HPDE6-E6E7 (cell line): Measurements from ENCODE around the gene DNAI4.
"Not testable (repeated sequence)": the region's sequence is repeated elsewhere in the genome, so short reads cannot be mapped to it uniquely, and the experiment has no call there.

Experiments
- DNase-seq: peaks from one replicate; pipeline ENCODE4 v3.0.0; 2011; ENCODE audit warnings: missing footprints; ENCODE audit errors: extremely low spot score

Gene DNAI4

DNA sequence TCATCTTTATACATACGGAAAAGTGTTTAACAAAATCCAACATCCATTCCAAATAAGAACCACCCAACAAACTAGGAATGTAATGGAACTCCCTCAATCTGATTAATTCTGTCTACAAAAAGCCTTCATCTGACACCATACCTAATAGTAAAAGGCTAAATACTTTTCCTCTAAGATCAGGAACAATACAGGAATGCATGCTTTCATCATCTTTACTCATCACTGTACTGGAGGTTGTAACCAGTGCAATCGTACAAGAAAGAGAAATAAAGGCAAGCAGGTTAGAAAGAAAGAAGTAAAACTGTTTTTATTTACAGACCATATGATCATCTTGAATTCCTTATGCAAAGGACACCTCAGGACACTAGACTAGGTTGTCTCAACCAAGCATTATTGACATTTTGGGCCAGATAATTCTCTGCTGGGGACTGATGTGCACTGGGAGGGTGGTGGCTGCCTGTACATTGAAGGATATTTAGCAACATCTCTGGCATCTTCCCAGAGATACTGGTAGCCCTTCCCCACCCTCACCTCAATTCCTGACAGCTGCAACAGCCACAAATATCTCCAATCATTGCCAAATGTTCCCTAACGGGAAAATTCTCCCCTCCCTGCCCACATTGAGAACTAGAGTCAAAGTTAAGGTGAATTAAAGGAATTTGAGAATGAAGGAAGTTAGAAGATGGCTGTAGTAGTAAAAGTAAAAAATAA is 93.0 kb downstream of the DNAI4 start:
- no peak for DNase-seq

DNA sequence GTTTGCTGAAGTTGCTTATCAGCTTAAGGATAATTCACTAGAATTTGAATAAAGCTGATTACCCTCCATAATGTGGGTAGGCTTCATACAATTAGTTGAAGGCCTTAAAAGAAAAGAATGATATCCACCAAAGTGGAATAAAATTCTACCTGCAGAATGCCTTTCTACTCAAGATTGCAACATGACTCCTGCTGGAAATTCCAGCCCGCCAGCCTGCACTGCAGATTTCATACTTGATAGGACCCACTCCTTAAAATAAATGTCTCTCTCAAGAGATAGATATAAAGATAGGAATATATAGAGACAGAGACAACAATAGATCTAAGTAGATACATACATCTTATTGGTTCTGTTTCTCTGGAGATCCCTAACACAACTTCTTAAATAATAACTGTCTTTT is 99.9 kb downstream of the DNAI4 start:
- DNase-seq: no peak

DNA sequence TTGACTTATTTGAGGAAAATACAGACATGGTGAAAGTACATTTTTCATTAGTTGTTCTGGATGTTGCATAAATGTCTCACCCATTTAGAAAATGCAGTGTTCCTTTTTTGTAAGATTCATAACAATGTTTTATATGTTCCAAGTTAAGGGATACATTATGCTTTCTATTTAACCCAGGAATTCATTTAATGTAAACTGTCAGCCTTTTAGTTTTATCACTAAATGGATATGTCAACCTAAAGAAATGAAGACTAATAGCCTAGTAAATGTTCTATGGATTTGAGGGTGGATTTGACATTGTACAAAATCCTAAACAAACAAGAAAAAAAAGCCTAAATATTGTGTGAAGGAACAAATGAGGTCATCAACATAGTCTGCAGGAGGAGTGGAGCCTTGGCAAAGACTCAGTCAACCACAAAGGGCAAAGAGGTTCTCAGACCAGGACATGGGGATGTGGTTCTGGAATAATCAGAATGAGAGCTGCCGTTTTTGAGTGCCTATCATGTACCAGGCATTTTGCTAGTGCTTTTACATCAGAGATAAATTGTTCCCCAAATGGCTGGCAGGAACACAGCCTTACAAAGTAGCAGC is 114.8 kb downstream of the DNAI4 start:
- DNase-seq: no peak

DNA sequence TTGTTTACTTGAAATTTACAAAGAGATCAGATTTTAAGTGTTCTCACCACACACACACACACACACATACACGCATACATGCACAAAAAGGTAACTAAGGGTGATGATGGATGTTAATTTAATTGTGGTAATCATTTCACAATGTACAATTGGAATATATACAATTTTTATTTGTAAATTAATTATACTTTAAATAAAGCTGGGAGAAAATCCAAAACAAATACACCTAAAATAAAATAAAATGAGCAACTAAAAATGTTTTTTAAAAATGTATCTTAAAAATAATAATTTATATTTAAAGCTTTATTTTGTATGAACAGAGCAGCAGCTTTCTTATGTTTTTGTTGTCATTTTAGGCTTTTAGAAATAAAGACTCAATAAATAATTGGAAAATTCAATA is 115.4 kb downstream of the DNAI4 start:
- DNase-seq: no peak

GRCh38 chr1:66795839-66796238 is 128.8 kb downstream of the DNAI4 start:
- not testable (repeated sequence) for DNase-seq

GRCh38 chr1:66791621-66792610 is 132.7 kb downstream of the DNAI4 start:
- DNase-seq: no peak

GRCh38 chr1:66788231-66788939 is 136.3 kb downstream of the DNAI4 start:
- DNase-seq: peak; percentile 58

- no peak for DNase-seq
These were observed 137.0 kb downstream of the DNAI4 start for GRCh38 chr1:66787641-66788040.

- not testable (repeated sequence) for DNase-seq
These were observed 138.9 kb downstream of the DNAI4 start for GRCh38 chr1:66785800-66786199.

DNA sequence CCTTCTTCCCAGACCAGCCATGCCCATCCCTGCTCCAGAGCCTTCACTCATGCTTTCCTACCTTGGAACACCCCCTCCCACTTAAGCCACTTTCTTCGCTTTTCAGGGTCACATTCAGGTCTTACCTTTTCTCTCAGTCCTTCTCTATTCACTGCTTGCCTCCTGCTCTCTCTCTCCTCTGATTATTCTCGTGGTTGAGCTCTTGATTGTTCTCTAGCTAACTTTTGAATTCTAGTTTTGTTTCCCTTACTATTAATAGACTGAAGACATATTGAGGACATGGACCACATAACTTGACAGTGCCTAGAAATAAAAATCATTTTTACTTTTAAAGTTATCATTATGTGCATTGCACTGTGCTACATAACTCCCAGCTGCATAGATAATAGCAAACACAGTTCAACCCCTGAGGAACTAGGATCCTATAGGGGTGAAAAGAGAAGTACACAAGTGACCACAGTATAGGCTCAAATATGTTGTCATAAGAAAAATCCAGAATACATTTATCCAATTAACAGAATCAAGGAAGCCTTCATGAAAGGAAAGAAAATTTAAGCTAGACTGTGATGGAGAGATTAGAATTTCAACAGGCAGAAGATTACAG is 145.1 kb downstream of the DNAI4 start:
- no peak for DNase-seq

DNA sequence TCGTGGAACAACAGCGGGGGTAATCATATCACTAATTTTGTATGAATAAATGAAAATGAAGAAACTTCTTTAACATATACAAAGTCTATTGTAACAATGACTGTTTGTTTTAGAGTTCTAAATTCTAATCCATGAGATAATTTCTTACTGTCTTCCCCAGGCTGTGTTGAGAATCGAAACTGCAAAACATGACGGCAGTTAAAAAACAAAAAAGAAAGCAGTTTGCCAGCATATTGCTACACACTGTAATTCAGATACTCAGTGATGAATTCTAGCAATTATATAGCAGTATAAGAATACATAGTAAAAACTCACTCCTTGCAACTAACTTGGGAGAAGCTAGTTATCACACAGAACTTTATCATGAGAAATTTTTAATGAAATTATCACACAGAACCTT is 145.7 kb downstream of the DNAI4 start:
- DNase-seq: no peak

GRCh38 chr1:66778266-66778665 is 146.4 kb downstream of the DNAI4 start:
- DNase-seq: no peak

DNA sequence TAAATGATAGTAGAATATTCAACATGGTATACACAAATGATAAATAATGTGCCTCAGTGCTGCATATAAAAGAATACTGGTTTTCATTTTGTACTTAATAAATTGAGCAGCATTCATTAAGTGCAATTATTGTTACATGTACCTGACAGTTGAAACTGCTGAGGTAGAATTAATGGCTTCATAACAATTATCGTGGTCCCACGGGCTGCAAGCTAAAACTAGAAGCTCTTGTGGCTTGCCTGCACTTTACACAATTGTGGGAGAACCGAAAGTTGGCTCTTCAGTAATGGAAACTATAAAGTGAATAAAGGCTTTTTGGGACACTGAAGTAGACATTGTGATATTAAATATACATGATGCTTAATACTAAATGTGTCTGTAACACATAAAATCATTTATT is 146.8 kb downstream of the DNAI4 start:
- no peak for DNase-seq

DNA sequence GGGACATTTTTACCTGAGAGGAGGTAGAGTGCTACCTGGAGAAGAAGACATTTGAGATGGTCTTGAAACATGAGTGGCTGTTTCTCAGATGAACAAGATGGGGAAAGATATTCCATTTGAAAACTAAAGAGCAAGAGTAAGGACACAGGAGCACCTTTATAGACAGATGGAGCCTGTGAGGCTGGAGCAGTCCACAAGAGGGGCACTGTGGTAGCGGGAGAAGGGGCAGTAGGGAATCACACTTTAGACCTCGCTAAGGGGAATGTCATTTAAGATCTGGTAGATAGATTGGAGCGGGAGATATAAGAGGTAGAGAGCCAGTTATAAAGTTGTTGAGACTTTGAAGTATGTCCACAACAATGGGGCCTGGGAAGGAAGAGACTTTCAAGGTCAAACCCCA is 149.0 kb downstream of the DNAI4 start:
- no peak for DNase-seq

DNA sequence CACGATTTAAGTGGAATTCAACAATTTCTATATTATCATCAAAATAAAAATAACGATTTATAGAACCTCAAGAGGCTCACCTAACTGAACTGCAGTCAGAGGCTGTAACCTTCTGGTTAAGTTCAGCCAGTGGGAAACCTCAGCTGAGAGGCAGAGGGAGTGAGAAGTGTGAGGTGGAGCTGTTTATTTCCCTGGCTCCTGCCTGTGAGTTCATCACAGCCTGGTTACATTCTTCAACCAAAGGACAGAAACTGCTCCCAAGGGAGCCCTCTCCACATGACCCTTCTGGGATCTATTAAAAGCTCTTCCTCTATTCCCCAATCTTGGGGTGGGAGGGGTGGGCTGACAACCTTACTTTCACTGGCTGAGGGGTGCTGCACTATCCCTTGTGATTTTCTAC is 150.2 kb downstream of the DNAI4 start:
- no peak for DNase-seq

- no peak for DNase-seq
These were observed 151.4 kb downstream of the DNAI4 start for GRCh38 chr1:66773227-66773626.

DNA sequence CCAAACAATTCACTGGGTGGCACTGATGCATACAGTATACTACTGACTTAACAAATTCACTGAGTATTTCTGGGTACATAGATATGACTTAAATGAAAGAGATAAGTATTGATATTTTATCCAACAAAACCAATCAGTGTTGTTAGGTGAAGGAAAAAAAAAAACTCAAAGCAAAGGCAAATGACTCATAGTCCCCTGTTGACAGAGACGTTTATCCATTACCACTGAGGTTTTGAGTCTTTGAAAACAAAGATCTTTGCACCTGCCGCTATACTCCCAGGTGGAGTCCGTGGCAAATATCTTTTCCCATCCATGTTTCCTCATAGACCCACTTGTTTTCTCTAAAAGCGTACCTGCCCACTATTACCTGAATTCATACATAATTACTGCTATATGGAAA is 154.0 kb downstream of the DNAI4 start:
- no peak for DNase-seq

DNA sequence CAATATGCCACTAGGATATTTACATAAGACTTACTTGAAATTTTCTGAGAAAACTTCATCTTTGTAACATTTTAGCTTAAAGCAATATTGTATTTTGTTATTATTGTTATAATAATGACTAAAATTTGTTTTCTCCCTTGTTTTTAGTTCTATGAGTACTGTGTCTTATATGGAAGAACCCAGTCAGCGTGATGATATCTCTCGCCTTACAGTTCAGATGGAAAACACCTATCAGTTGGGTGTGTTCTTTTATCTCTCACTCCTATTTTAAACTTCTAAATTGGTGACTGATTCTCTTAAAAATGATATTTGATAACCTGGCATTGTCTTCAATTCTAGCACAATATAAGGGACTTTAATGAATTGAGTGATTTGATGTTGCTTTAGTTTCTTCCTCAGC is 154.4 kb downstream of the DNAI4 start:
- DNase-seq: no peak

- DNase-seq: no peak
These were observed 155.0 kb downstream of the DNAI4 start for GRCh38 chr1:66769512-66770229.

- no peak for DNase-seq
These were observed 155.7 kb downstream of the DNAI4 start for GRCh38 chr1:66768965-66769364.

GRCh38 chr1:66767626-66768025 is 157.0 kb downstream of the DNAI4 start:
- no peak for DNase-seq
